HepG2 (cell line): Measurements from ENCODE around the gene PODXL2. TPM values are rescaled to one million over a fixed set of nuclear protein-coding genes. Genes with fewer than 3 reads are reported as not detected.

Experiments
- FOSL2 ChIP-seq: sonication (generic); formaldehyde crosslinking; IDR thresholded peaks from 2 replicates; pipeline ENCODE4 v1.4.0; 2020; ENCODE audit warnings: missing genetic modification reagents
- NFRKB ChIP-seq: fragments of 450-650 bp; IDR thresholded peaks from 2 replicates; pipeline ENCODE4 v1.6.1; 2017
- POGZ ChIP-seq: sonication (generic); formaldehyde crosslinking; IDR thresholded peaks from 2 replicates; pipeline ENCODE4 v1.4.0; 2020; ENCODE audit warnings: mild to moderate bottlenecking, missing genetic modification reagents
- PTBP1 ChIP-seq: fragments of 200-400 bp; formaldehyde crosslinking; IDR thresholded peaks from 2 replicates; pipeline ENCODE4 v1.6.1; 2018; ENCODE audit warnings: low read length, low read depth; ENCODE audit not compliant: poor library complexity, severe bottlenecking
- SETDB1 ChIP-seq: sonication (generic); formaldehyde crosslinking; IDR thresholded peaks from 2 replicates; pipeline ENCODE4 v1.5.1; 2020; ENCODE audit warnings: missing genetic modification reagents, mild to moderate bottlenecking, borderline replicate concordance
- SRY ChIP-seq: sonication (generic); formaldehyde crosslinking; IDR thresholded peaks from 2 replicates; pipeline ENCODE4 v1.8.0; 2022; ENCODE audit warnings: mild to moderate bottlenecking, missing genetic modification reagents
- TEAD3 ChIP-seq: optimal IDR thresholded peaks from 2 replicates; pipeline ENCODE3; 2016; ENCODE audit warnings: borderline replicate concordance
- ZBTB1 ChIP-seq: sonication (generic); formaldehyde crosslinking; IDR thresholded peaks from 2 replicates; pipeline ENCODE4 v1.4.0; 2020; ENCODE audit warnings: missing genetic modification reagents, borderline replicate concordance
- ZFP1 ChIP-seq: IDR thresholded peaks from 2 replicates; pipeline ENCODE4 v1.6.1; 2016
- ZNF20 ChIP-seq: sonication (generic); formaldehyde crosslinking; IDR thresholded peaks from 2 replicates; pipeline ENCODE4 v1.4.0; 2020; ENCODE audit warnings: mild to moderate bottlenecking, moderate library complexity, missing genetic modification reagents
- ZNF274 ChIP-seq: sonication (generic); formaldehyde crosslinking; IDR thresholded peaks from 2 replicates; pipeline ENCODE4 v1.5.1; 2020; ENCODE audit warnings: mild to moderate bottlenecking, missing genetic modification reagents
- ZNF44 ChIP-seq: sonication (generic); formaldehyde crosslinking; IDR thresholded peaks from 2 replicates; pipeline ENCODE4 v1.5.1; 2020; ENCODE audit warnings: mild to moderate bottlenecking, missing genetic modification reagents
- ZNF607 ChIP-seq: sonication (generic); formaldehyde crosslinking; IDR thresholded peaks from 2 replicates; pipeline ENCODE4 v1.5.1; 2020; ENCODE audit warnings: missing genetic modification reagents, mild to moderate bottlenecking, borderline replicate concordance
- ZNF772 ChIP-seq: sonication (generic); formaldehyde crosslinking; IDR thresholded peaks from 2 replicates; pipeline ENCODE4 v1.5.0; 2020; ENCODE audit warnings: mild to moderate bottlenecking, missing genetic modification reagents
- ZNF776 ChIP-seq: sonication (generic); formaldehyde crosslinking; IDR thresholded peaks from 2 replicates; pipeline ENCODE4 v1.4.0; 2020; ENCODE audit warnings: mild to moderate bottlenecking, missing genetic modification reagents
- polyA plus RNA-seq, 8 experiments: library from polyadenylated mRNA; depleted of rRNA in 3 of 8; stranded (reverse) in 7 of 8; unstranded in 1 of 8; fragments of >200 nt; fragmentation: Illumina TruSeq in 4 of 8; extraction: Trizol in 4 of 8; gene quantifications; 2 replicates each; pipeline versions ENCODE4 v1.2.1 to v1.2.3, GENCODE V29; 2011 to 2016; ENCODE audit warnings: low read depth in 4 of 8, missing spikeins in 1 of 8, mixed read lengths in 1 of 8; ENCODE audit not compliant: insufficient read depth in 1 of 8
- total RNA-seq, 5 experiments: library from RNA; depleted of rRNA; stranded (reverse); fragments of >200 nt; fragmentation: Illumina TruSeq; extraction: Trizol; gene quantifications; 2 replicates each; pipeline ENCODE4 v1.2.3, GENCODE V29; 2016; ENCODE audit warnings: low read depth in 1 of 5
- TF ChIP-seq, protein P1 (sequence below): sonication (generic); formaldehyde crosslinking; IDR thresholded peaks from 2 replicates; pipeline ENCODE4 v1.8.0; 2022; ENCODE audit warnings: mild to moderate bottlenecking, missing genetic modification reagents, moderate library complexity
- TF ChIP-seq, protein P2 (sequence below): sonication (generic); formaldehyde crosslinking; IDR thresholded peaks from 2 replicates; pipeline ENCODE4 v1.4.0; 2020; ENCODE audit warnings: mild to moderate bottlenecking, missing genetic modification reagents, borderline replicate concordance
- TF ChIP-seq, protein P3 (sequence below): IDR thresholded peaks from 2 replicates; pipeline ENCODE4 v1.6.1; 2016; ENCODE audit warnings: mild to moderate bottlenecking
- TF ChIP-seq, protein P4 (sequence below): sonication (generic); formaldehyde crosslinking; conservative IDR thresholded peaks from 2 replicates; pipeline ENCODE4 v1.8.0; 2022; ENCODE audit warnings: low read depth, missing genetic modification reagents
- TF ChIP-seq, protein P5 (sequence below): sonication (generic); formaldehyde crosslinking; IDR thresholded peaks from 2 replicates; pipeline ENCODE4 v1.4.0; 2020; ENCODE audit warnings: missing genetic modification reagents, borderline replicate concordance

Gene PODXL2
- total and polyA plus RNA-seq, 2 of the 13 experiments (the other 11 are each of a cell fraction or from before 2014, with no cell fraction given): 20.4 to 25.1 TPM

DNA sequence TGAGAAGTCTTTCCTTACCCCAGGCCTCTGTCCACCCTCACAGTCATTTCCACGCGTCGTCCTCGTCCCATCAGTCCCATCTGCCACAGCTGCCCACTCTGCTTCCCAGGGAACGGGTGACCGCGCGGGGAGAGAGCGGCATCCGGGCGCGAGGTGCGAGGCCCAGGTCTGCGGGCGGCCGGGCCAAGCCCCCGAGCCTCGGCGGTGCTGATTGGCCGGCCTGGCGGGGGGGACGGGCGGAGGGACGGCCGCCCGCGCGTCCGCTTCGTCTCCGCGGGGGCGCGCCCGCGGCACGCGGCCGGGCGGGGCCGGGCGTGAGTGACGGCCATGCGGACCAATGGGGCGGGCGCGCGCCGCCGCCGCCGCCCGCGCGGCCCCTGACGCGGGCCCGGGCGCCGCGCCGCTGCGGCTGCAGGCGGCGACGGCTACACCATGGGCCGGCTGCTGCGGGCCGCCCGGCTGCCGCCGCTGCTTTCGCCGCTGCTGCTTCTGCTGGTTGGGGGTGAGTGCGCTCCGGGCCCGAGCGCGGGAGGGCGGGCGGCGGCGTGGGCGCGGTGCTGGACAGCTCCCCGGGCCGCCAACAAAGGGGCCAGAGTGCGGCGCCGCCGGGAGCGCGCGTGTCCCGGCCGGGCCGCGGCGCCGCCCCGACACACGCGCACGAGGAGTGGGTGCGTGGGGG lies at the start of gene PODXL2 (continued):
- TF ChIP-seq ZNF44 (CRISPR knock-in tag) (no peak), NFRKB (no peak), FOSL2 (CRISPR knock-in tag) (no peak), ZNF20 (CRISPR knock-in tag) (no peak), ZNF607 (CRISPR knock-in tag) (peak; percentile 89), POGZ (CRISPR knock-in tag) (no peak), ZNF274 (CRISPR knock-in tag) (peak; percentile 75; the same call in 1 of the 2 replicates), SETDB1 (no peak), ZFP1 (CRISPR knock-in tag) (no peak), TEAD3 (CRISPR knock-in tag) (no peak), ZNF772 (CRISPR knock-in tag) (peak; percentile 92; the same call in 1 of the 2 replicates), PTBP1 (no peak), ZNF776 (CRISPR knock-in tag) (no peak; the same call in 1 of the 2 replicates), SRY (CRISPR knock-in tag) (peak; percentile 92), ZBTB1 (no peak)
- TF ChIP-seq, protein P1, sequence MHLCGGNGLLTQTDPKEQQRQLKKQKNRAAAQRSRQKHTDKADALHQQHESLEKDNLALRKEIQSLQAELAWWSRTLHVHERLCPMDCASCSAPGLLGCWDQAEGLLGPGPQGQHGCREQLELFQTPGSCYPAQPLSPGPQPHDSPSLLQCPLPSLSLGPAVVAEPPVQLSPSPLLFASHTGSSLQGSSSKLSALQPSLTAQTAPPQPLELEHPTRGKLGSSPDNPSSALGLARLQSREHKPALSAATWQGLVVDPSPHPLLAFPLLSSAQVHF: peak; percentile 91; the same call in 1 of the 2 replicates
- TF ChIP-seq, protein P2, sequence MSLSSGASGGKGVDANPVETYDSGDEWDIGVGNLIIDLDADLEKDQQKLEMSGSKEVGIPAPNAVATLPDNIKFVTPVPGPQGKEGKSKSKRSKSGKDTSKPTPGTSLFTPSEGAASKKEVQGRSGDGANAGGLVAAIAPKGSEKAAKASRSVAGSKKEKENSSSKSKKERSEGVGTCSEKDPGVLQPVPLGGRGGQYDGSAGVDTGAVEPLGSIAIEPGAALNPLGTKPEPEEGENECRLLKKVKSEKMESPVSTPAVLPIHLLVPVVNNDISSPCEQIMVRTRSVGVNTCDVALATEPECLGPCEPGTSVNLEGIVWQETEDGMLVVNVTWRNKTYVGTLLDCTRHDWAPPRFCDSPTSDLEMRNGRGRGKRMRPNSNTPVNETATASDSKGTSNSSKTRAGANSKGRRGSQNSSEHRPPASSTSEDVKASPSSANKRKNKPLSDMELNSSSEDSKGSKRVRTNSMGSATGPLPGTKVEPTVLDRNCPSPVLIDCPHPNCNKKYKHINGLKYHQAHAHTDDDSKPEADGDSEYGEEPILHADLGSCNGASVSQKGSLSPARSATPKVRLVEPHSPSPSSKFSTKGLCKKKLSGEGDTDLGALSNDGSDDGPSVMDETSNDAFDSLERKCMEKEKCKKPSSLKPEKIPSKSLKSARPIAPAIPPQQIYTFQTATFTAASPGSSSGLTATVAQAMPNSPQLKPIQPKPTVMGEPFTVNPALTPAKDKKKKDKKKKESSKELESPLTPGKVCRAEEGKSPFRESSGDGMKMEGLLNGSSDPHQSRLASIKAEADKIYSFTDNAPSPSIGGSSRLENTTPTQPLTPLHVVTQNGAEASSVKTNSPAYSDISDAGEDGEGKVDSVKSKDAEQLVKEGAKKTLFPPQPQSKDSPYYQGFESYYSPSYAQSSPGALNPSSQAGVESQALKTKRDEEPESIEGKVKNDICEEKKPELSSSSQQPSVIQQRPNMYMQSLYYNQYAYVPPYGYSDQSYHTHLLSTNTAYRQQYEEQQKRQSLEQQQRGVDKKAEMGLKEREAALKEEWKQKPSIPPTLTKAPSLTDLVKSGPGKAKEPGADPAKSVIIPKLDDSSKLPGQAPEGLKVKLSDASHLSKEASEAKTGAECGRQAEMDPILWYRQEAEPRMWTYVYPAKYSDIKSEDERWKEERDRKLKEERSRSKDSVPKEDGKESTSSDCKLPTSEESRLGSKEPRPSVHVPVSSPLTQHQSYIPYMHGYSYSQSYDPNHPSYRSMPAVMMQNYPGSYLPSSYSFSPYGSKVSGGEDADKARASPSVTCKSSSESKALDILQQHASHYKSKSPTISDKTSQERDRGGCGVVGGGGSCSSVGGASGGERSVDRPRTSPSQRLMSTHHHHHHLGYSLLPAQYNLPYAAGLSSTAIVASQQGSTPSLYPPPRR: 0 out of 2 replicates have a peak, but pooled peaks have one; percentile 17
- TF ChIP-seq, protein P3, sequence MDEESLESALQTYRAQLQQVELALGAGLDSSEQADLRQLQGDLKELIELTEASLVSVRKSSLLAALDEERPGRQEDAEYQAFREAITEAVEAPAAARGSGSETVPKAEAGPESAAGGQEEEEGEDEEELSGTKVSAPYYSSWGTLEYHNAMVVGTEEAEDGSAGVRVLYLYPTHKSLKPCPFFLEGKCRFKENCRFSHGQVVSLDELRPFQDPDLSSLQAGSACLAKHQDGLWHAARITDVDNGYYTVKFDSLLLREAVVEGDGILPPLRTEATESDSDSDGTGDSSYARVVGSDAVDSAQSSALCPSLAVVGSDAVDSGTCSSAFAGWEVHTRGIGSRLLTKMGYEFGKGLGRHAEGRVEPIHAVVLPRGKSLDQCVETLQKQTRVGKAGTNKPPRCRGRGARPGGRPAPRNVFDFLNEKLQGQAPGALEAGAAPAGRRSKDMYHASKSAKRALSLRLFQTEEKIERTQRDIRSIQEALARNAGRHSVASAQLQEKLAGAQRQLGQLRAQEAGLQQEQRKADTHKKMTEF (CRISPR knock-in tag): peak; percentile 57; the same call in 1 of the 2 replicates
- TF ChIP-seq, protein P4, sequence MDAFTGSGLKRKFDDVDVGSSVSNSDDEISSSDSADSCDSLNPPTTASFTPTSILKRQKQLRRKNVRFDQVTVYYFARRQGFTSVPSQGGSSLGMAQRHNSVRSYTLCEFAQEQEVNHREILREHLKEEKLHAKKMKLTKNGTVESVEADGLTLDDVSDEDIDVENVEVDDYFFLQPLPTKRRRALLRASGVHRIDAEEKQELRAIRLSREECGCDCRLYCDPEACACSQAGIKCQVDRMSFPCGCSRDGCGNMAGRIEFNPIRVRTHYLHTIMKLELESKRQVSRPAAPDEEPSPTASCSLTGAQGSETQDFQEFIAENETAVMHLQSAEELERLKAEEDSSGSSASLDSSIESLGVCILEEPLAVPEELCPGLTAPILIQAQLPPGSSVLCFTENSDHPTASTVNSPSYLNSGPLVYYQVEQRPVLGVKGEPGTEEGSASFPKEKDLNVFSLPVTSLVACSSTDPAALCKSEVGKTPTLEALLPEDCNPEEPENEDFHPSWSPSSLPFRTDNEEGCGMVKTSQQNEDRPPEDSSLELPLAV (CRISPR knock-in tag): peak; percentile 68; the same call in 1 of the 2 replicates
- TF ChIP-seq, protein P5, sequence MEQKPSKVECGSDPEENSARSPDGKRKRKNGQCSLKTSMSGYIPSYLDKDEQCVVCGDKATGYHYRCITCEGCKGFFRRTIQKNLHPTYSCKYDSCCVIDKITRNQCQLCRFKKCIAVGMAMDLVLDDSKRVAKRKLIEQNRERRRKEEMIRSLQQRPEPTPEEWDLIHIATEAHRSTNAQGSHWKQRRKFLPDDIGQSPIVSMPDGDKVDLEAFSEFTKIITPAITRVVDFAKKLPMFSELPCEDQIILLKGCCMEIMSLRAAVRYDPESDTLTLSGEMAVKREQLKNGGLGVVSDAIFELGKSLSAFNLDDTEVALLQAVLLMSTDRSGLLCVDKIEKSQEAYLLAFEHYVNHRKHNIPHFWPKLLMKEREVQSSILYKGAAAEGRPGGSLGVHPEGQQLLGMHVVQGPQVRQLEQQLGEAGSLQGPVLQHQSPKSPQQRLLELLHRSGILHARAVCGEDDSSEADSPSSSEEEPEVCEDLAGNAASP (CRISPR knock-in tag): 0 out of 2 replicates have a peak, but pooled peaks have one; percentile 16
